ENCODE measurements around the gene PALLD.
"Not testable (repeated sequence)": the region's sequence is repeated elsewhere in the genome, so short reads cannot be mapped to it uniquely, and the experiment has no call there.

PALLD gene

DNA sequence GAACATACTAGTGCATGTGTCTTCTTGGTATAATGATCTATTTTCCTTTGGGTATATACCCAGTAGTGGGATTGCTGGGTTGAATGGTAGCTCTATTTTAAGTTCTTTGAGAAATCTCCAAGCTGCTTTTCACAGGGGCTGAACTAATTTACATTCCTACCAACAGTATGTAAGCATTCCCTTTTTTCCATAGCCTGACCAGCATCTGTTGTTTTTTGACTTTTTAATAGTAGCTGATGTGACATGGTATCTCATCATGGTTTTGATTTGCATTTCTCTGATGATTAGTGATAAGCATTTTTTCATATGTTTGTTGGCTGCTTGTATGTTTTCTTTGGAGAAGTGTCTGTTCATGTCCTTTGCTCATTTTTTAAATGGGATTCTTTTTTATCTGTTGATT is 230.3 kb downstream of the PALLD start:
- H3K9me3 Mint-ChIP-seq; DNase-seq; H3K27ac Mint-ChIP-seq; H3K4me3 Mint-ChIP-seq; H3K36me3 Mint-ChIP-seq (ENCODE audit: low read depth): not testable (repeated sequence)
- H3K4me1 Mint-ChIP-seq (ENCODE audit: low read depth), result peaks cover 13% of the 10 kb centered on the region
- peaks cover 43% of the 10 kb centered on the region for H3K27me3 Mint-ChIP-seq

DNA sequence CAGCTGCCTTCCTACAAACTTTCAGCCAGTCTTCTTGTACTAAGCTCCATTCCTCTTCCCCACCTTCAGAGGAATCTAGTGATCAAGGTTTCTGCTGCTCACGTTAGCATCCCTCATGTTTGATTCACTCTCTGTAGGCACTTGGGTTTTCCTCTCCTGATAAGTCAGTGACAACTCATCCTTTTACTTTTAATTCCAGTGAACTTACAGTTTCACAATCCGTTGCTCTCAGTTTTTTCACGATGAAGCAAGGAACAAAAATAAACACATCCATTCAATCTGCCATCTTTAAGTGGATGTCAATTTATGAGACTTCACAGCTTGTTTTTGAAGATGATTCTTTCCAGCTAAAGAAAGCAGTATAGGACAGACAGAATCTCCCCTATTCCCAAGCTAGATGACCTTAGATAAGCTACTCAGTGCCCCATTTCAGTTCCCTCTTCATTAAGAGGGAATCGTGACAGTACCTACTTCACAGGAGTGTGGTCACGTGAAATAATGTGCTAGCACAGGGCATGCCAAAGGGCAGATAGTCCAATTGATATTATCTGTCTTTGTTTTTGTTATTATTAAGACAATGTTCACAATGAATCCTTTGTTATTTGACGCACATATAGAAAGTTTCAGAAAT is 234.3 kb downstream of the PALLD start:
- no peaks in the 10 kb centered on the region for H3K4me1 Mint-ChIP-seq (ENCODE audit: low read depth)
- H3K27ac Mint-ChIP-seq, result no peak overlapping the region
- H3K36me3 Mint-ChIP-seq (ENCODE audit: low read depth), result no peaks in the 10 kb centered on the region
- H3K27me3 Mint-ChIP-seq, result peaks cover 49% of the 10 kb centered on the region
- no peak overlapping the region for H3K4me3 Mint-ChIP-seq
- H3K9me3 Mint-ChIP-seq, result peaks cover 3% of the 10 kb centered on the region
- no peak for DNase-seq

DNA sequence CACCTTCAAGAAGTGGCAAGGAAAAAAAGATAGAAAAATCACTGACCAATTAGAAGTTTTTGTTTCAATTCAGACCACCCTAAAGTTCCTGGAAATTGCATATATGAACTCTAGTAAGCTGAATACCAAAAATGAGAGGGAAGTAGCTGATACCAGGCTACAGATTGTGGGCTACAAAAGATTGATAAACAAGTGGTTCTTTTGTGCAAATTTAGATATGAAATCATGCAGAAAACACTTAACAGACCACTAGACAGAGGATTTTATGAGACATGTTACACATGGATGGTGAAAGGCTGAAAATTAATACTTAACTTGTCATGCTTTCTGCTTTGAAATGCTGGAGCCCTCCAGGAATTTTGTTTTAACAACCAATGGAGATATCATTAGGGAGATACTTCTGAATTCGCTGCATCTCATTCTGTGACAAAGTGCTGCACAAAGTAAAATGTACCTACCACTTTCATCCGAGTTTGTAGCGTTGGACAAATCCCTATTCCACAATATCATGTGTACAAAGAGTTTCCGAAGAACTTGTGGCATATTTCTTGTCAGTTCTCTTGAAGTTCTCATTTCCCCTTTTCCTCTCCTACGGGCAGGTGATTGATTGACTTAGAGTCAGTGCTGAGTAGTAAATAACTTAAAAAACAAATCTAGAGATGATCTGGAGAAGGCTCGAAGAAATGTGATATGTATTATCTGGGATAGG is 235.0 kb downstream of the PALLD start:
- no peak overlapping the region for H3K4me3 Mint-ChIP-seq
- H3K36me3 Mint-ChIP-seq (ENCODE audit: low read depth), result no peaks in the 10 kb centered on the region
- H3K27me3 Mint-ChIP-seq, result peaks cover 48% of the 10 kb centered on the region

DNA sequence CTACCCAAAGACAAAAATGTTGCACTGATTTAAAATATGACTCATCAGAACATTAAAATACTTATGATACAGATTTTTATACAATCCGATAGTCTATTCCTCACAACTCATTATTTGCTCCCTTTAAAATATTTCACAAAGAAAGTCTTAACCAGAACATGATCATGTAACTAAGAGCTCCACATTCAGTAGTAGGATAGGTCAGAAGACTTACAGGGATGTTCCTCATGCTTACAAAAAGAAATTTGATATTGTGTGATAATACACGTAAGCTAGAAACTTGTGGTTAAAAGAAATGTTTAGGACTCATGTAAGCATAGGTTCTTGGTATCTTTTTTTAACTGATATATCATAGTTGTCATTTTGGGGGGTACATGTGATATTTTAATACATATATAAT is 235.9 kb downstream of the PALLD start:
- peaks cover 40% of the 10 kb centered on the region for H3K27me3 Mint-ChIP-seq
- no peak overlapping the region for H3K4me3 Mint-ChIP-seq
- no peaks in the 10 kb centered on the region for H3K4me1 Mint-ChIP-seq (ENCODE audit: low read depth)
- no peak overlapping the region for H3K27ac Mint-ChIP-seq
- H3K9me3 Mint-ChIP-seq, result no peaks in the 10 kb centered on the region
- no peaks in the 10 kb centered on the region for H3K36me3 Mint-ChIP-seq (ENCODE audit: low read depth)
- DNase-seq, result no peak

More for the DNA sequence above, 235.0 kb downstream of the PALLD start:
- Mint-ChIP-seq H3K9me3 (peaks cover 3% of the 10 kb centered on the region), H3K27ac (no peak overlapping the region), H3K4me1 (ENCODE audit: low read depth) (no peaks in the 10 kb centered on the region)
- no peak for DNase-seq

DNA sequence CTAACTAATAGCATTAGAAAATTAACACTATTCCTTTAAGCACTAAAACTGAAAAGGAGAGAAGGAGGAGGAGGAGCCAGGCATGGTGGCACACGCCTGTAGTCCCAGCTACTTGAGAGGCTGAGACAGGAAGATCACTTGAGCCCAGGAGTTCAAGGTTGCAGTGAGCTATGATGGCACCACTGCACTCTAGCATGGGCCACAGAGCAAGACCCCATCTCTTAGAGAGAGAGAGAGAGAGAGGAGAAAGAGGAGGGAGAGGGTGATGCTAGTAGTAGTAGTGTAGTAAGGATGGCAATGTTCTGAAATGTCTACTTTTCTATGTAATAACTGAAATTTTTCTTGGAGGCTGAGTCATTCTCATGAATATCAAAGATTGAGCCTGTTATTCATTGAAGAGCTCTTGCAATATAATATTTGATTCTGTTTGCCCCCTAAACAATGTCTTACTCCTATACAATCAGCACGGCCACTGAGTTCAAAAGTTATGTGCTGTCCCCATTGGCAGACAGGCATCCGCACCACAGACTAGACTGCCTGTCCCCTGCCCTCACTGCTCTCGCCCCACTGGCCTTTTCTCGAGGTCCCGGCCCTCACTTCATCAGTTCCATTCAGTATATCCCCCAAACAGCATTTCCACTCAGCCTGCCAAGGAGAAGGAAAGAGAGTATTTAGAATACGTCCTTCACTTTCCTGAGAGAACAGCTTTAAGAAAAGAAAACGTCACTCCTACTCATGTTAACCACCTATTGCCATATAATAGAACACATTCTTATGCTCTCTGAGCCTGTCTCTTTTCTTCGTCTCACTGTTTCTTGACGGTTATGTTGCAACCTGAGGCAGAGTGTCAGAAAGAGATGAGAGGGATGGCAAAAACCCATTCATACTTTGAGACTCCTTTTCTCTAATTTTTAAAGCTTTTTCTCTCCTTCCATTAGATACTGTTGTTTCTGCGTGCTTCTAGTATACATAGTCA is 238.1 kb downstream of the PALLD start:
- H3K36me3 Mint-ChIP-seq (ENCODE audit: low read depth), result no peaks in the 10 kb centered on the region
- H3K27me3 Mint-ChIP-seq, result peaks cover 31% of the 10 kb centered on the region
- H3K4me1 Mint-ChIP-seq (ENCODE audit: low read depth), result no peaks in the 10 kb centered on the region
- H3K27ac Mint-ChIP-seq, result no peak overlapping the region
- no peaks in the 10 kb centered on the region for H3K9me3 Mint-ChIP-seq
- H3K4me3 Mint-ChIP-seq, result no peak overlapping the region
- no peak for DNase-seq

DNA sequence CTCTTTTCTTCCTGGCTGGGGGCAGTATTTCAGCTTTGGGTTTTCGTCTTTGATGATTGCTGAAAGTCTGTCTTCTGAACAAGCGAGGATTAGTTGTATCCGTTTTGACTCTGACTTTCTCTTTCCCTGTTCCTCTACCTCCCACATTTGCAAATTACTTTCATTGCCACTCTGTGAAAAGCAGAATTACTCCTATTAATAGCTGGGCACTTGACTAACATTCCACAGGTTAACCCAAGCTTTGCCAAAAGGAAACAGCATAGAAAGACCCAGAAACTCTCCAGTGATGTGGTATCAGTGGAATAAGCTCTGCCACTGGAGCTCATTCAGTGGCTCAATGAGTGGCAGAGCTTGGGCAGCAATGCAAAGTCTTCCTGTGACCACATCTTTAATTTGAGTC is 238.9 kb downstream of the PALLD start:
- no peak overlapping the region for H3K4me3 Mint-ChIP-seq
- no peaks in the 10 kb centered on the region for H3K4me1 Mint-ChIP-seq (ENCODE audit: low read depth)
- no peaks in the 10 kb centered on the region for H3K9me3 Mint-ChIP-seq
- H3K27ac Mint-ChIP-seq, result no peak overlapping the region
- H3K36me3 Mint-ChIP-seq (ENCODE audit: low read depth), result no peaks in the 10 kb centered on the region
- no peak for DNase-seq
- peaks cover 23% of the 10 kb centered on the region for H3K27me3 Mint-ChIP-seq

DNA sequence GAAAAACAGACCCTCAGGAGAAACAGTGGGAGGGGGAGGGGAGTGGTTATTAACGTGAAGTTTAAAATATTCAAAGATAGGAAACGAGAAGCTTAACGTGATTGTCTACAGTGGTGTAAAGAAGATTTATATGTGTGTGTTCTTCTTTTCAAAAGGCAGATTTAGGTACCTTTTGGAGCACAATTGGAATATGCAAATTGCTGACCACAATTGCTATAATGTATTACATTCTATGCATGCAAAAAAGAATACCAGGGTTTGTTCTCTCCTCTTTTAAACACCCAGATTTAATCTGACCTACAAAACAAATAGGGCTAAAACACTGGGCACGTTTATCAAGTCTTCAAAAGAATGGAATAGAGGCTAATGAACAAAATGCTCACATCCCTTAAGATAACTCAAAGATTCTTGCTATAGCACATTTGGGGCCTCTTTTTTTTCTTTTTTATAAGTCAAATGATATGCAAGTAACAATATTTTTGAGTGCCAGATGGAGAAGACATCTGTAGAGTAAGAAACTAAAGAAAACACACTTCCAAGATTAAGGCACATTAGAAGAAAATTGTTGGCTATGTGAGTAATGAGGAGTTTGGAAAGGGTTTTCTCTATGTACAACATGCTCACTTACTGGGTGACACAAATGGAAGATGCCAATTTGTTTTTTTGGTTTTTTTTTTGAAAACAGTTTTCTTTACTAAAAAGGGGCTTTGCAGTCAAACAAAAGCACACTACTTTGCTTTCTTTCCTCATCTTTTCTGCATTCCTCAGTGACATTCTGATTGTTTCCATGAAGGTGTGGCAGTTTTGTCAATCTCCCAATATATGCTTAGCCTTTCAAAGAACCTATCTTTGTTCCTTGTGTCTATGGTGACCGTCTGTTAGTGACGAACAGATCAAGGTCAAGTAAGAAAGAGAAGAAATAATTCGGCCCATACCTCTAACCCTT is 240.3 kb downstream of the PALLD start:
- Mint-ChIP-seq H3K36me3 (ENCODE audit: low read depth) (no peaks in the 10 kb centered on the region), H3K4me3 (no peak overlapping the region), H3K27ac (no peak overlapping the region), H3K4me1 (ENCODE audit: low read depth) (no peaks in the 10 kb centered on the region), H3K9me3 (no peaks in the 10 kb centered on the region), H3K27me3 (peaks cover 16% of the 10 kb centered on the region)
- no peak for DNase-seq

DNA sequence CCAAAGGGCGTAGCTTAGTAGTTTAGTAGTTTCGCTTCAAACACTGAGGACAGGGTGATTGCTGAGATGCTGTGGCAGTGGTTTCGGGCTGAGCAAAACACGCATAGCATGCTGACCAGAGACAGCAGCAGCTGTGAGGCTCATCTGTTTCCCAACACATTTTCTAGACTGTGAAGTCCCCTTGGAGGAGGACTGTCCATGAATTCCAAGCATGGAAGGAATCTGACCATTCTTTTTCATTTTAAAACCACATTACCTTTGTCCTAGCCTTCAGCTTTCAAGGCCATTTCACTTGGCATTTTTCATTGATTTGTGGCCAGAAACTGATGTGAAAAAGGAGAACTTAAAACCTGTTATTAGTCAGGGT is 240.9 kb downstream of the PALLD start:
- no peak for DNase-seq
- H3K4me3 Mint-ChIP-seq, result no peak overlapping the region
- peaks cover 12% of the 10 kb centered on the region for H3K27me3 Mint-ChIP-seq
- no peaks in the 10 kb centered on the region for H3K4me1 Mint-ChIP-seq (ENCODE audit: low read depth)
- H3K9me3 Mint-ChIP-seq, result no peaks in the 10 kb centered on the region
- no peak overlapping the region for H3K27ac Mint-ChIP-seq
- H3K36me3 Mint-ChIP-seq (ENCODE audit: low read depth), result no peaks in the 10 kb centered on the region

DNA sequence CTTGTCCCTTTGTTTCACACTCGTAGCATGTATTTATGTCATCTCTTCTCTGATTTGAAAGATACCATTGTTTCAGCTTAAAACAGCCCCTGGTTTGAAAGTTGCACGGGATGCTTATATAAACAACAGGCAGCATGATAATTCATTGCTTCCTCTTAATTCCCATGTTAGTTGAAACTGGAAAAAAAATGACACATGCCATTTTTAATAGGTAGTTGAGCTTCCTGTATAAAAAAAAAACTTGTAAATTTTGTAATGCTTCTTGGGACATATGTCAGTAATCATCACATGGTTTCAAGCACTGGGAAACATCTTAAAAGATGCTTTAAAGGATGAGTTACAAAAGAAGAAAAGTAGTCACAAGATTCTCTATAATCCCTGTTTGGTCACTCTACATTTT is 243.0 kb downstream of the PALLD start:
- Mint-ChIP-seq H3K4me3 (no peak overlapping the region), H3K27me3 (peaks cover 20% of the 10 kb centered on the region), H3K36me3 (ENCODE audit: low read depth) (no peaks in the 10 kb centered on the region), H3K9me3 (no peaks in the 10 kb centered on the region), H3K4me1 (ENCODE audit: low read depth) (no peaks in the 10 kb centered on the region), H3K27ac (no peak overlapping the region)
- DNase-seq, result no peak

DNA sequence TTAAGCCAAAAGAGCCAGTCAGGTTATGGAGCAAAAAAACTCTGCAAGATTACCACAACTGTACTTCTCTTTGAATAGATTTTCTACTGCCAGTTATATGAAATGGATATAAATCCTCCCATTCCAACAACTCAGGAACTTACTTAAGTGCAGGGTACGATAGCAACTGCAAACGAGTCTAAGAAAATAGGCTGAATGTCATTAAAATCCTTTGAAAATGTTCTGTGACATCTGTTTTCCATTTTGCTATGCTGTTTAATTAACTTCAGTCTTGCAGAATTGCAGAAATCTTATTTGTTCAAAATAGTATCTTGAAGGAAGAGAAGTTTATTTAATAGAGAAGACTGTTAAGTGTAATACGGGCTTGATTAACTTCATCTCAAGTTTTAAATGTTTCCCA is 243.8 kb downstream of the PALLD start:
- Mint-ChIP-seq H3K27me3 (peaks cover 18% of the 10 kb centered on the region), H3K27ac (no peak overlapping the region), H3K9me3 (no peaks in the 10 kb centered on the region), H3K4me3 (no peak overlapping the region), H3K4me1 (ENCODE audit: low read depth) (no peaks in the 10 kb centered on the region), H3K36me3 (ENCODE audit: low read depth) (no peaks in the 10 kb centered on the region)
- no peak for DNase-seq

DNA sequence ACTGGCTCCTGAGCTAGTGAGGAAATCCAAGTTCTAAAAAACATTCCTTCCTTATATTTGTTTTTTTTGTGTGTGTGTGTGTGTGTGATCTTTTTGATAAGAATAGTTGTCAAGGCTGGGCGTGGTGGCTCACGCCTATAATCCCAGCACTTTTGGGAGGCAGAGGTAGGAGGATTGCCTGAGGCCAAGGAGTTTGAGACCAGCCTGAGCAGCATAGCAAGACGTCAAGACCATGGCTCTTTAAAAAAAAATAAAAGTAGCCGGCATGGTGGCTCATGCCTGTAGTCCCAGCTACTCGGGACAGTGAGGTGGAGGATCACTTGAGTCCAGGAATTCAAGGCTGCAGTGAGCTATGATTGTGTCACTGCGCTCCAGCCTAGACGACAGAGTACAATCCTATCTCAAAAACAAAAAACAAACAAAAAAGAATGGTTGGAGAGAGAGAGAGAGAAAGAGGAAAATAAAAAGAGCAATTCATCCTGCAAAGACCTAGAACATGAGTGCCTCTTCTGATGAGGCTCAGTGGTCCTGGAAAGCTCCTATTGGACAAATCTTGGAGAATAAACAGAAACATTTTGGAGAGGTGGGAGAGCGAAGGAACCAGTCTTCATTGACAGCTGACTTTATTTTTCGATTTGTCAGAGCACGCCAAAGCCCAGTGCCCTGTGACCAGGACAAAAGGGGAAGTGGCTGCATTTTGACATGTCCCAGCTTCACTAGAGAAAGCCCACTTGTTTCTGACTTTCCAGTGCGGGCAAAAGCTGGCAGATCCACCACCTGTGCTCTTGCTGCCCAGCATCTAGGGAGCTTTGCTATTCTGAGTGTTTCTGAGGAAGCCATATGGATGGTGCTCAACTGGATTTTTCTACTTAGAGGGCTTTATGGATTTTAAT is 244.7 kb downstream of the PALLD start:
- Mint-ChIP-seq H3K4me1 (ENCODE audit: low read depth) (no peaks in the 10 kb centered on the region), H3K27ac (no peak overlapping the region), H3K36me3 (ENCODE audit: low read depth) (no peaks in the 10 kb centered on the region), H3K4me3 (no peak overlapping the region), H3K27me3 (peaks cover 20% of the 10 kb centered on the region), H3K9me3 (no peaks in the 10 kb centered on the region)
- DNase-seq, result no peak

DNA sequence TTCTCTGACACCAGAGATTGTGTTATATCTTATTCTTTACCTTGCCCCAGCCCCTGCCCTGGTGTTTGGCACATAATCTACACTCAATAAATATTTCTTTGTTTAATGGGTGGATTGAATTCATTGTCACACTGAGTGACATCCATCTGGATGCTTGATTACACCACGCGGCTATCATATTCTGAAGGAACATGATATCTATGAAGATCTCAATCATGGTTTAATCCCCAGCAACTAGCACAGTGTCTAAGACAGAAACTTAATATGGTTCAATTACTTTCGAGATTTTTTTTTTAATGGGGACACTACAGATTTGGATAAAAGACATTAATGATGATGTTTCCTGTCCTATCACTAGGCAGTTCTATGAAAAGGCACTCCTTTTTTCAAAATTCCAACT is 246.3 kb downstream of the PALLD start:
- H3K36me3 Mint-ChIP-seq (ENCODE audit: low read depth), result no peaks in the 10 kb centered on the region
- no peak overlapping the region for H3K4me3 Mint-ChIP-seq
- DNase-seq, result no peak
- H3K9me3 Mint-ChIP-seq, result no peaks in the 10 kb centered on the region
- H3K4me1 Mint-ChIP-seq (ENCODE audit: low read depth), result no peaks in the 10 kb centered on the region
- no peak overlapping the region for H3K27ac Mint-ChIP-seq
- peaks cover 18% of the 10 kb centered on the region for H3K27me3 Mint-ChIP-seq

DNA sequence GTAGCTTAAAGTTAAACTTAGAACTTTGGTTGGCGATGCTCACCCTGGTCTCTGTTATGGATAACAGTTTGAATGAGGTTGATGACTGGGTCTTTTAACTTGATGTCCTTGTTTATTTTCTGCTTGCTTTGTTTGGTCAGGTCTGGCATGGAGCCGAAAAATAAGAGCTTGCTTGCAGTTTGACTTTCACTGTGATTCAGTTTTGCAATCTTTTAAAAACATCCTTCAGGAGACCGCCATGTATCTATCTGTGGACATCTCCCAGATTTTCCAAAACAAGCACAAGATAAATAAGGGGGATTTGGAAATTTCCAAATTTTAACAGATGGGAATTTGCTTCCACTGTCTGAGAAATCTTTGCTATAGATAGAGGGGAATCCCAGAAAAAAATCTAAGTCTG is 246.7 kb downstream of the PALLD start:
- DNase-seq, result no peak
- Mint-ChIP-seq H3K4me3 (no peak overlapping the region), H3K36me3 (ENCODE audit: low read depth) (no peaks in the 10 kb centered on the region), H3K4me1 (ENCODE audit: low read depth) (no peaks in the 10 kb centered on the region), H3K27ac (no peak overlapping the region), H3K9me3 (no peaks in the 10 kb centered on the region), H3K27me3 (peaks cover 17% of the 10 kb centered on the region)
